Ovary (tissue), 9 donors: ENCODE results near the gene CD34. TPM values are rescaled to one million over a fixed set of nuclear protein-coding genes. Genes with fewer than 3 reads are reported as not detected.
A peak's percentile ranks its signal among the peaks of the same experiment; 100 is the strongest.

Experiments
- DNase-seq, 5 donors: peaks; one replicate each; pipeline ENCODE4 v3.0.0-alpha.2; 2019 to 2020
- H3K27ac ChIP-seq, 2 donors: fragments of 200-600 bp; one replicate each; pipeline versions ENCODE4 v1.5.1 to v1.8.0; 2019 to 2022
- H3K27me3 ChIP-seq: fragments of 200-600 bp; one replicate; pipeline ENCODE4 v1.8.0; 2022
- H3K36me3 ChIP-seq: fragments of 200-600 bp; sonication (generic); one replicate; pipeline ENCODE4 v1.5.1; 2019
- H3K4me1 ChIP-seq: one replicate; pipeline ENCODE4 v1.8.1; 2013; ENCODE audit warnings: mild to moderate bottlenecking, moderate library complexity; ENCODE audit not compliant: insufficient read depth
- H3K4me3 ChIP-seq: fragments of 200-600 bp; sonication (generic); one replicate; pipeline ENCODE4 v1.5.1; 2017
- H3K9me3 ChIP-seq, 2 donors: fragments of 200-600 bp in 1 of 2; sonication (generic) in 1 of 2; one replicate each; pipeline versions ENCODE4 v1.5.1 to v1.8.1; 2013 to 2019; ENCODE audit warnings: mild to moderate bottlenecking in 1 of 2, moderate library complexity in 1 of 2
- EP300 ChIP-seq: sonication (generic); formaldehyde crosslinking; IDR thresholded peaks from one replicate; pipeline ENCODE4 v1.6.1; 2017; ENCODE audit warnings: antibody characterized with exemption
- POLR2A ChIP-seq: fragments of 450-650 bp; IDR thresholded peaks from one replicate; pipeline ENCODE4 v1.6.1; 2017; ENCODE audit warnings: antibody characterized with exemption, mild to moderate bottlenecking, moderate library complexity
- WGBS, 3 donors: extraction: QIAGEN DNeasy Blood & Tissue Kit in 1 of 3; methylation state at CpG; one replicate each; pipeline versions ENCODE4 v1.1.5 to v1.1.7; 2013 to 2017; 5-methylcytosine and 5-hydroxymethylcytosine counted together
- intact Hi-C, 4 donors: fragments of 100-400 bp; cut with DNase I; formaldehyde crosslinking; loops; one replicate each; pipeline versions ENCODE4 v1.11.0 to v1.15.1; 2022 to 2023
- polyA plus RNA-seq, 2 donors: library from polyadenylated mRNA; stranded (reverse); fragments of 200-250 nt in 1 of 2; fragments of 350-450 nt in 1 of 2; fragmentation: Illumina TruSeq in 1 of 2; extraction: RNeasy Lipid Tissue Mini Kit (QIAGEN cat#74804) in 1 of 2; gene quantifications; one replicate each; pipeline ENCODE4 v1.2.3, GENCODE V29; 2013 to 2014
- total RNA-seq, 7 donors: library from RNA; depleted of rRNA in 2 of 7; stranded (reverse); fragments of >200 nt in 2 of 7; fragmentation: NEBNext Ultra II Directional in 3 of 7; extraction: Animal tissue kit (Norgen Biotek cat#: 25700) in 3 of 7; gene quantifications; one replicate each; pipeline versions ENCODE4 v1.1.0 to v1.2.4, GENCODE V29; 2016 to 2023
- TF ChIP-seq, protein P1 (sequence below), 3 donors: fragments of 450-650 bp in 2 of 3; fragments of 200-600 bp in 1 of 3; IDR thresholded peaks; one replicate each; pipeline versions ENCODE4 v1.5.1 to v1.8.0; 2016 to 2022; ENCODE audit warnings: antibody characterized with exemption in 3 of 3, mild to moderate bottlenecking in 1 of 3
- donor health status: DM: no; HTN: no; CAD: no; lungs with moderate emphysema.
- donor health status: DM: no; HTN: no; CAD: no.
- donor health status: Bipolar disorder and iron deficiency.
- donor health status: DM: yes; HTN: yes; CAD: no.
- donor health status: DM: no; HTN: no; CAD: no.
- donor health status: DM: yes; HTN: yes; CAD: no.

The CD34 gene
- total and polyA plus RNA-seq, 9 donors: 12.6 to 146 (median 25.9) TPM

DNA sequence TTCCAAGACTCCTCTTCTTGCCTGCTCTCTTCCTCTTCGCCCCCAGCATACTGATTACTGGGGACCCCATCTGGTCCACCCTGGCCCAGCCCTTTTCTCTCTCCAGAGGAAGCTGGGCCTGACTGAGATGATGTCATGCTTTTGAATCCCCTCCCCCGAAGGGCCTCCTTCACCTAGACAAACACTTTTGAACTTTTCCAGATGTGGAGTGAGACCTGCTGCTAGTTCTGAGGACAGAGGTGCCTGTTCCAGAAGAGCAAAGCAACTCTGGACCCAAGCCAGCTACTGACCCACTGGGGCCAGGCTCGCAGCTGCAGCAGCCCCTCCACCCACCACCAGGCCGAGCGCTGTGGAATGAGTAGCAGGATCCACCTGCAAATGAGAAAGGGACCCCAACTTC lies 8.4 kb downstream of the CD34 start:
- peak in 2 of 5 donors; percentile 12 to 29 for DNase-seq
- Histone ChIP-seq H3K36me3 (no peaks in the 10 kb centered on the region), H3K4me3 (no peak overlapping the region), H3K27me3 (no peaks in the 10 kb centered on the region), H3K27ac (no peak overlapping the region), H3K4me1 (no peaks in the 10 kb centered on the region), H3K9me3 (no peaks in the 10 kb centered on the region)
- TF ChIP-seq EP300 (no peak), POLR2A (no peak)
- TF ChIP-seq, protein P1, sequence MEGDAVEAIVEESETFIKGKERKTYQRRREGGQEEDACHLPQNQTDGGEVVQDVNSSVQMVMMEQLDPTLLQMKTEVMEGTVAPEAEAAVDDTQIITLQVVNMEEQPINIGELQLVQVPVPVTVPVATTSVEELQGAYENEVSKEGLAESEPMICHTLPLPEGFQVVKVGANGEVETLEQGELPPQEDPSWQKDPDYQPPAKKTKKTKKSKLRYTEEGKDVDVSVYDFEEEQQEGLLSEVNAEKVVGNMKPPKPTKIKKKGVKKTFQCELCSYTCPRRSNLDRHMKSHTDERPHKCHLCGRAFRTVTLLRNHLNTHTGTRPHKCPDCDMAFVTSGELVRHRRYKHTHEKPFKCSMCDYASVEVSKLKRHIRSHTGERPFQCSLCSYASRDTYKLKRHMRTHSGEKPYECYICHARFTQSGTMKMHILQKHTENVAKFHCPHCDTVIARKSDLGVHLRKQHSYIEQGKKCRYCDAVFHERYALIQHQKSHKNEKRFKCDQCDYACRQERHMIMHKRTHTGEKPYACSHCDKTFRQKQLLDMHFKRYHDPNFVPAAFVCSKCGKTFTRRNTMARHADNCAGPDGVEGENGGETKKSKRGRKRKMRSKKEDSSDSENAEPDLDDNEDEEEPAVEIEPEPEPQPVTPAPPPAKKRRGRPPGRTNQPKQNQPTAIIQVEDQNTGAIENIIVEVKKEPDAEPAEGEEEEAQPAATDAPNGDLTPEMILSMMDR (IDR thresholded peaks at IDR 0.05): no peak
- WGBS, 3 donors: 73 to 80% (median 78%) methylated on average over 5 of the region's 5 CpGs
- intact Hi-C loops: no loop called here

- 89 to 93% (median 91%) methylated on average over 2 of the region's 2 CpGs for WGBS, 3 donors
- intact Hi-C loops: no loop called here
- no peaks in the 10 kb centered on the region for H3K27me3 ChIP-seq
These were observed 9.8 kb downstream of the CD34 start for GRCh38 chr1:207901041-207901653.

GRCh38 chr1:207898836-207899235 lies 12.1 kb downstream of the CD34 start:
- intact Hi-C loops: loop anchor here in 1 of 4 donors (5.0 kb wide), 1 partner anchor 63 kb away; no protein-coding TSS in a partner anchor
- WGBS, 3 donors: 52 to 55% (median 53%) methylated on average over 3 of the region's 3 CpGs

More at GRCh38 chr1:207901041-207901653, 9.8 kb downstream of the CD34 start:
- no peak overlapping the region for H3K4me3 ChIP-seq
- TF ChIP-seq, protein P1 (IDR thresholded peaks at IDR 0.05): no peak
- no peak for TF ChIP-seq POLR2A
- TF ChIP-seq EP300: no peak
- no peaks in the 10 kb centered on the region for H3K36me3 ChIP-seq
- DNase-seq: no peak
- no peak overlapping the region for H3K27ac ChIP-seq
- H3K4me1 ChIP-seq: no peaks in the 10 kb centered on the region
- H3K9me3 ChIP-seq: no peaks in the 10 kb centered on the region

GRCh38 chr1:207898260-207898659 lies 12.7 kb downstream of the CD34 start:
- Histone ChIP-seq H3K27me3 (no peaks in the 10 kb centered on the region), H3K27ac (no peak overlapping the region), H3K9me3 (no peaks in the 10 kb centered on the region), H3K36me3 (no peaks in the 10 kb centered on the region), H3K4me3 (no peak overlapping the region), H3K4me1 (no peaks in the 10 kb centered on the region)
- WGBS, 3 donors: 53 to 88% (median 82%) methylated on average over 2 of the region's 2 CpGs
- no peak for TF ChIP-seq POLR2A
- TF ChIP-seq EP300: no peak
- TF ChIP-seq, protein P1 (IDR thresholded peaks at IDR 0.05): no peak
- DNase-seq: peak in 1 of 5 donors; percentile 8
- intact Hi-C loops: loop anchor here in 1 of 4 donors (5.0 kb wide), 1 partner anchor 64 kb away; no protein-coding TSS in a partner anchor

More at GRCh38 chr1:207898836-207899235, 12.1 kb downstream of the CD34 start:
- Histone ChIP-seq H3K4me3 (no peak overlapping the region), H3K9me3 (no peaks in the 10 kb centered on the region), H3K27ac (no peak overlapping the region), H3K36me3 (no peaks in the 10 kb centered on the region), H3K4me1 (no peaks in the 10 kb centered on the region), H3K27me3 (no peaks in the 10 kb centered on the region)
- peak in 1 of 5 donors; percentile 4 for DNase-seq
- TF ChIP-seq POLR2A (no peak), EP300 (no peak)
- TF ChIP-seq, protein P1 (IDR thresholded peaks at IDR 0.05): no peak
